H1 (cell line): Measurements from ENCODE around the gene BCL2. TPM values are rescaled to one million over a fixed set of nuclear protein-coding genes. Genes with fewer than 3 reads are reported as not detected.

Experiments used
- CTCF ChIA-PET: fragments of 300-600 bp; sonication (Branson Sonifier 250); formaldehyde crosslinking; loops from one replicate; lab custom pipeline; 2021; ENCODE audit not compliant: partially characterized antibody; lab: Charles Lee
- POLR2A ChIA-PET: fragments of 300-600 bp; sonication (Branson Sonifier 250); formaldehyde crosslinking; loops from one replicate; lab custom pipeline; 2021; ENCODE audit warnings: inconsistent platforms; ENCODE audit not compliant: partially characterized antibody; lab: Charles Lee
- DNase-seq, 2 experiments: peaks; one replicate each; pipeline versions ENCODE4 v3.0.0 to v3.0.0-alpha.2; 2010 to 2022; ENCODE audit warnings: low spot score in 2 of 2, low read depth in 1 of 2, mixed read lengths in 1 of 2
- FAIRE-seq: peaks from 2 replicates; lab custom pipeline; 2011; peaks lifted over from hg19 to GRCh38; lab: Jason Lieb, UNC
- H2AFZ ChIP-seq: 2 replicates; pipeline ENCODE4 v1.8.1; 2012; ENCODE audit warnings: low read length, inconsistent platforms
- H2AK5ac ChIP-seq: 2 replicates; pipeline ENCODE4 v1.6.1; 2013; ENCODE audit warnings: low read depth, low read length
- H2BK120ac ChIP-seq: replicated peaks from 2 replicates; pipeline ENCODE3; 2013; ENCODE audit warnings: low read depth, low read length, inconsistent platforms
- H2BK12ac ChIP-seq: 2 replicates; pipeline ENCODE4 v1.6.1; 2013; ENCODE audit warnings: low read depth, low read length
- H2BK15ac ChIP-seq: 2 replicates; pipeline ENCODE4 v1.6.1; 2013; ENCODE audit warnings: low read length
- H2BK20ac ChIP-seq: 2 replicates; pipeline ENCODE4 v1.6.1; 2013; ENCODE audit warnings: low read length
- H2BK5ac ChIP-seq: 2 replicates; pipeline ENCODE4 v1.6.1; 2013; ENCODE audit warnings: low read depth, low read length
- H3K14ac ChIP-seq: 2 replicates; pipeline ENCODE4 v1.6.1; 2013; ENCODE audit warnings: inconsistent platforms; ENCODE audit not compliant: insufficient read length
- H3K18ac ChIP-seq: 2 replicates; pipeline ENCODE4 v1.6.1; 2013; ENCODE audit warnings: low read length; ENCODE audit errors: extremely low read depth
- H3K23ac ChIP-seq: 2 replicates; pipeline ENCODE4 v1.6.1; 2013; ENCODE audit warnings: inconsistent platforms; ENCODE audit not compliant: insufficient read length
- H3K23me2 ChIP-seq: 2 replicates; pipeline ENCODE4 v1.6.1; 2013; ENCODE audit warnings: low read depth, low read length
- H3K27ac ChIP-seq: 2 replicates; pipeline ENCODE4 v1.6.1; 2011; ENCODE audit warnings: low read depth, low read length, inconsistent platforms
- H3K27me3 ChIP-seq, 4 experiments: replicated peaks in 1 of 4; 1 replicate in 1 of 4; 2 replicates in 3 of 4; pipeline versions ENCODE4 v1.6.1 to v1.8.1; 2011 to 2013; ENCODE audit warnings: low read length in 3 of 4, mild to moderate bottlenecking in 3 of 4, inconsistent platforms in 2 of 4, mixed read lengths in 2 of 4, moderate library complexity in 1 of 4; ENCODE audit not compliant: control insufficient read depth in 3 of 4, insufficient read depth in 3 of 4; ENCODE audit errors: extremely low read depth in 1 of 4
- H3K36me3 ChIP-seq, 4 experiments: 2 replicates each; pipeline versions ENCODE4 v1.6.1 to v1.8.1; 2011 to 2013; ENCODE audit warnings: mild to moderate bottlenecking in 4 of 4, low read length in 3 of 4, moderate library complexity in 2 of 4, control low read depth in 1 of 4, inconsistent platforms in 1 of 4; ENCODE audit not compliant: insufficient read depth in 4 of 4, control insufficient read depth in 2 of 4
- H3K4ac ChIP-seq: replicated peaks from 2 replicates; pipeline ENCODE3; 2013; ENCODE audit warnings: low read length, low read depth, mixed read lengths, inconsistent platforms; ENCODE audit not compliant: insufficient read length
- H3K4me1 ChIP-seq, 4 experiments: replicated peaks in 1 of 4; 1 replicate in 1 of 4; 2 replicates in 3 of 4; pipeline versions ENCODE4 v1.6.1 to v1.8.1; 2011 to 2013; ENCODE audit warnings: low read length in 3 of 4, inconsistent platforms in 2 of 4, mixed read lengths in 1 of 4; ENCODE audit not compliant: insufficient read depth in 4 of 4, control insufficient read depth in 3 of 4
- H3K4me2 ChIP-seq, 2 experiments: 2 replicates each; pipeline versions ENCODE4 v1.6.1 to v1.8.1; 2011 to 2013; ENCODE audit warnings: low read depth in 2 of 2, low read length in 2 of 2, control low read depth in 1 of 2, inconsistent platforms in 1 of 2, mild to moderate bottlenecking in 1 of 2; ENCODE audit not compliant: insufficient read depth in 1 of 2
- H3K4me3 ChIP-seq, 4 experiments: fragments of 200-600, 300-600 bp in 1 of 4; sonication (generic), shearing (Covaris generic), sonication (Bioruptor Twin) in 1 of 4; 2 replicates each; pipeline versions ENCODE4 v1.5.1 to v1.8.1; 2011 to 2016; ENCODE audit warnings: low read length in 4 of 4, low read depth in 3 of 4, control low read depth in 2 of 4, inconsistent platforms in 2 of 4, mild to moderate bottlenecking in 2 of 4, mixed read lengths in 1 of 4, moderate library complexity in 1 of 4; ENCODE audit not compliant: insufficient read depth in 2 of 4; ENCODE audit errors: extremely low read depth in 1 of 4
- H3K56ac ChIP-seq: replicated peaks from 2 replicates; pipeline ENCODE3; 2013; ENCODE audit warnings: low read depth, mild to moderate bottlenecking, mixed read lengths, low read length, inconsistent platforms; ENCODE audit not compliant: insufficient read length
- H3K79me1 ChIP-seq: 2 replicates; pipeline ENCODE4 v1.6.1; 2013; ENCODE audit warnings: low read depth, low read length, control low read depth
- H3K79me2 ChIP-seq, 2 experiments: 2 replicates each; pipeline versions ENCODE4 v1.6.1 to v1.8.1; 2012 to 2013; ENCODE audit warnings: low read length in 2 of 2, mild to moderate bottlenecking in 2 of 2, inconsistent platforms in 1 of 2; ENCODE audit not compliant: insufficient read depth in 2 of 2, control insufficient read depth in 1 of 2
- H3K9ac ChIP-seq, 4 experiments: replicated peaks in 1 of 4; 1 replicate in 1 of 4; 2 replicates in 3 of 4; pipeline versions ENCODE4 v1.6.1 to v1.8.1; 2011 to 2013; ENCODE audit warnings: low read depth in 3 of 4, low read length in 3 of 4, control low read depth in 2 of 4, mild to moderate bottlenecking in 2 of 4, moderate library complexity in 2 of 4, inconsistent platforms in 1 of 4; ENCODE audit errors: extremely low read depth in 1 of 4
- H3K9me3 ChIP-seq, 2 experiments: 2 replicates each; pipeline versions ENCODE4 v1.6.1 to v1.8.1; 2012 to 2013; ENCODE audit warnings: mild to moderate bottlenecking in 2 of 2, moderate library complexity in 2 of 2, control low read depth in 1 of 2, inconsistent platforms in 1 of 2, low read depth in 1 of 2, low read length in 1 of 2, mixed read lengths in 1 of 2; ENCODE audit not compliant: insufficient read depth in 2 of 2
- H4K20me1 ChIP-seq, 2 experiments: replicated peaks in 1 of 2; 2 replicates each; pipeline versions ENCODE3 to v1.8.1; 2011 to 2013; ENCODE audit warnings: inconsistent platforms in 2 of 2, low read length in 2 of 2, mild to moderate bottlenecking in 1 of 2; ENCODE audit not compliant: insufficient read depth in 2 of 2, control insufficient read depth in 1 of 2
- H4K5ac ChIP-seq: 2 replicates; pipeline ENCODE4 v1.6.1; 2013; ENCODE audit warnings: low read length, low read depth, mixed read lengths, inconsistent platforms; ENCODE audit not compliant: insufficient read length
- H4K8ac ChIP-seq: 2 replicates; pipeline ENCODE4 v1.8.0; 2013; ENCODE audit warnings: mild to moderate bottlenecking, moderate library complexity, low read length, inconsistent platforms; ENCODE audit not compliant: insufficient read depth; ENCODE audit errors: extremely low read depth
- H4K91ac ChIP-seq: replicated peaks from 2 replicates; pipeline ENCODE3; 2013; ENCODE audit warnings: low read length, mixed read lengths, inconsistent platforms; ENCODE audit not compliant: insufficient read length
- JUN ChIP-seq: IDR thresholded peaks from 2 replicates; pipeline ENCODE4 v1.6.1; 2011; ENCODE audit warnings: low read depth, mild to moderate bottlenecking, improper control_type of control experiment, low read length
- SIRT6 ChIP-seq: IDR thresholded peaks from one replicate; pipeline ENCODE4 v1.7.1; 2012; ENCODE audit warnings: low read length, inconsistent platforms
- SP2 ChIP-seq: IDR thresholded peaks from 2 replicates; pipeline ENCODE4 v1.6.1; 2012; ENCODE audit warnings: mild to moderate bottlenecking, low read length, inconsistent platforms
- SP4 ChIP-seq: IDR thresholded peaks from 2 replicates; pipeline ENCODE4 v1.6.1; 2012; ENCODE audit warnings: low read length, inconsistent platforms
- TAF7 ChIP-seq: optimal IDR thresholded peaks from 2 replicates; pipeline ENCODE3; 2011; ENCODE audit warnings: low read depth, mild to moderate bottlenecking, inconsistent platforms, low read length, moderate library complexity, borderline replicate concordance
- TEAD4 ChIP-seq: IDR thresholded peaks from 2 replicates; pipeline ENCODE4 v1.6.1; 2012; ENCODE audit warnings: low read depth, low read length, inconsistent platforms, mixed read lengths
- WGBS, 2 experiments: shearing (Covaris generic) in 1 of 2; methylation state at CpG; one replicate each; pipeline versions ENCODE4 v1.1.6 to v1.1.7; 2013 to 2015; ENCODE audit warnings: low lambda C conversion rate in 2 of 2, mixed read lengths in 2 of 2, inconsistent platforms in 1 of 2, low coverage in 1 of 2, missing lambda C conversion rate in 1 of 2; ENCODE audit not compliant: insufficient replicate concordance in 2 of 2, insufficient coverage in 1 of 2, insufficient read length in 1 of 2; ENCODE audit errors: extremely low coverage in 1 of 2, missing lambda C conversion rate in 1 of 2; 5-methylcytosine and 5-hydroxymethylcytosine counted together
- polyA plus RNA-seq, 7 experiments: library from polyadenylated mRNA; depleted of rRNA in 3 of 7; stranded (reverse) in 5 of 7; unstranded in 2 of 7; fragments of >200 nt in 5 of 7; fragments of 200-250 nt in 2 of 7; gene quantifications; 1 replicate in 5 of 7; 2 replicates in 1 of 7; 4 replicates in 1 of 7; pipeline versions ENCODE4 v1.2.1 to v1.2.3, GENCODE V29; 2011 to 2013; ENCODE audit warnings: missing spikeins in 2 of 7, mixed read lengths in 2 of 7
- total RNA-seq: library from RNA; stranded (reverse); fragmentation: NEBNext Ultra II Directional; extraction: Animal tissue kit (Norgen Biotek cat#: 25700); gene quantifications from 2 replicates; pipeline ENCODE4 v1.2.1, GENCODE V29; 2021
- TF ChIP-seq, protein P1 (sequence below): IDR thresholded peaks from 2 replicates; pipeline ENCODE4 v1.6.1; 2012; ENCODE audit warnings: inconsistent platforms

The BCL2 gene
- total and polyA plus RNA-seq, 2 of the 8 experiments (the other 6 are each of a cell fraction or from before 2014, with no cell fraction given), result 0.59 to 4.5 TPM

DNA sequence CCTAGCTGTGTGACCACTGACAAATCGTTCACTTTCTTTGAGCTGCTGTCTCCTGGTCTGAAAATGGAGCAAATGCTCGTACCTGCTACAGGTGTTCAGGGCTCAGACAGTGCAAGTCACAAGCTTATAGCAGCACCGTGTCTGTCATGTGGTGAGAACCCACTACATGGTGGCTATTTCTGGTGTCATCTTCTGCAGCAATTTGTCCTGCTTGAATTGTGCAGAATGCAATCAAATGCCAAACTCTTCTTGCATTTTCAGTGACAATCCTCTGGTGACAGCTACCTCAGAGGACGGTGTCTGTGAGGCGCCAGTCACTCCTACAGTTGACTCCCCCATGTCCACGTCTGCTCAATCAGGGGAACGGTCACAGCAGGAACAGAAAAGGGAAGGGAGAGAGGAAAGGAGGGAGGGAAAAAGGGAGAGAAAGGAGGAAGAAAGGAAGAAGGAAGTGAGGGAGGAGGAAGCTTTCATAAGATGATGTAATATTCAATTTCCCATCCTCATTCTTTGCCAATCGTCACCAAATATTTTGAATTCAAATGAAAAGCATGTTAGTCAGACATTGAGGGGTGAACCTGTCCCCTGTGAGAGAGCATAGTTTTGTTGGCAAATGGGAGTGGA lies 122.2 kb downstream of the BCL2 start:
- POLR2A ChIA-PET, result interaction anchor here (1.1 kb wide), 1 partner anchor 9 kb away, joined by 3 read pairs; no protein-coding TSS in a partner anchor
- no peak overlapping the region for H3K27ac ChIP-seq
- TF ChIP-seq SIRT6 (no peak), SP4 (no peak), TEAD4 (no peak), SP2 (no peak), TAF7 (no peak), JUN (no peak)
- TF ChIP-seq, protein P1, sequence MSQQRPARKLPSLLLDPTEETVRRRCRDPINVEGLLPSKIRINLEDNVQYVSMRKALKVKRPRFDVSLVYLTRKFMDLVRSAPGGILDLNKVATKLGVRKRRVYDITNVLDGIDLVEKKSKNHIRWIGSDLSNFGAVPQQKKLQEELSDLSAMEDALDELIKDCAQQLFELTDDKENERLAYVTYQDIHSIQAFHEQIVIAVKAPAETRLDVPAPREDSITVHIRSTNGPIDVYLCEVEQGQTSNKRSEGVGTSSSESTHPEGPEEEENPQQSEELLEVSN, result no peak

More for the DNA sequence above, 122.2 kb downstream of the BCL2 start:
- H2BK5ac ChIP-seq, result no peak overlapping the region
- no peak overlapping the region for H4K8ac ChIP-seq
- H4K20me1 ChIP-seq, result peaks cover 0 to 12% of the 10 kb centered on the region in 2 experiments
- no peak overlapping the region for H2BK12ac ChIP-seq
- no peak overlapping the region for H3K18ac ChIP-seq
- H3K79me1 ChIP-seq, result peaks cover 4% of the 10 kb centered on the region
- H2BK15ac ChIP-seq, result no peak overlapping the region
- CTCF ChIA-PET, result interaction anchor here (0.6 to 1.5 kb wide), 6 partner anchors 17 to 839 kb away, joined by 3 to 5 read pairs (median 3); no protein-coding TSS in a partner anchor
- no peak overlapping the region for H2BK20ac ChIP-seq
- H2AFZ ChIP-seq, result no peak overlapping the region
- peaks cover 0 to 7% of the 10 kb centered on the region in 2 experiments; a peak in 2 of 4 replicates for H3K79me2 ChIP-seq
- WGBS, 2 experiments, result 79% methylated on average over 8 of the region's 8 CpGs; no CpG with 5 or more reads in 1 of the 2 experiments
- H2AK5ac ChIP-seq, result no peak overlapping the region
- no peak overlapping the region for H3K14ac ChIP-seq
- H3K4me3 ChIP-seq, result no peak overlapping the region
- no peaks in the 10 kb centered on the region for H3K27me3 ChIP-seq
- H3K56ac ChIP-seq, result no peak overlapping the region
- no peak overlapping the region for H4K91ac ChIP-seq
- H4K5ac ChIP-seq, result no peak overlapping the region
- H3K4ac ChIP-seq, result no peak overlapping the region
- no peaks in the 10 kb centered on the region; a peak in 1 of 7 replicates for H3K4me1 ChIP-seq
- H3K23ac ChIP-seq, result no peak overlapping the region
- FAIRE-seq (no peak), DNase-seq (no peak)
- peaks cover 16% of the 10 kb centered on the region for H3K23me2 ChIP-seq
- H3K9ac ChIP-seq, result no peak overlapping the region
- H2BK120ac ChIP-seq, result no peak overlapping the region
- H3K4me2 ChIP-seq, result no peak overlapping the region
- H3K9me3 ChIP-seq, result no peaks in the 10 kb centered on the region
- H3K36me3 ChIP-seq, result no peaks in the 10 kb centered on the region; a peak in 2 of 8 replicates
